H1 (cell line): ENCODE measurements around the gene EPN2. TPM values are rescaled to one million over a fixed set of nuclear protein-coding genes. Genes with fewer than 3 reads are reported as not detected.

Experiments
- ASH2L ChIP-seq: fragments of 200-600, 300-600 bp; sonication (generic); IDR thresholded peaks from one replicate; pipeline ENCODE4 v1.7.1; 2017; ENCODE audit warnings: low read length
- ATF2 ChIP-seq: IDR thresholded peaks from 2 replicates; pipeline ENCODE4 v1.6.1; 2012; ENCODE audit warnings: low read length, inconsistent platforms
- BCL11A ChIP-seq, 2 experiments: IDR thresholded peaks; one replicate each; pipeline ENCODE4 v1.6.1; 2011; ENCODE audit warnings: low read depth in 2 of 2, low read length in 2 of 2, mild to moderate bottlenecking in 2 of 2
- CBX8 ChIP-seq: fragments of 300-800, 300-1000 bp; sonication (generic); IDR thresholded peaks from 2 replicates; pipeline ENCODE4 v1.7.1; 2016; ENCODE audit warnings: low read depth, low read length, borderline replicate concordance
- GABPA ChIP-seq: IDR thresholded peaks from 2 replicates; pipeline ENCODE4 v1.6.1; 2011; ENCODE audit warnings: mild to moderate bottlenecking, low read length, moderate library complexity, borderline replicate concordance; ENCODE audit not compliant: insufficient read depth
- POLR2AphosphoS5 ChIP-seq: IDR thresholded peaks from 2 replicates; pipeline ENCODE4 v1.6.1; 2011; ENCODE audit warnings: low read depth, low read length
- RAD21 ChIP-seq, 2 experiments: IDR thresholded peaks in 1 of 2; conservative IDR thresholded peaks in 1 of 2; 2 replicates each; pipeline ENCODE4 v1.6.1; 2011; ENCODE audit warnings: low read depth in 2 of 2, low read length in 2 of 2, improper control_type of control experiment in 1 of 2, inconsistent platforms in 1 of 2, mild to moderate bottlenecking in 1 of 2, moderate library complexity in 1 of 2
- TAF1 ChIP-seq: IDR thresholded peaks from 2 replicates; pipeline ENCODE4 v1.6.1; 2011; ENCODE audit warnings: mild to moderate bottlenecking, low read depth, low read length
- ZNF274 ChIP-seq: IDR thresholded peaks from 2 replicates; pipeline ENCODE4 v1.7.0; 2012; ENCODE audit warnings: low read length, borderline replicate concordance; ENCODE audit errors: extremely low read depth
- polyA plus RNA-seq, 7 experiments: library from polyadenylated mRNA; depleted of rRNA in 3 of 7; stranded (reverse) in 5 of 7; unstranded in 2 of 7; fragments of >200 nt in 5 of 7; fragments of 200-250 nt in 2 of 7; gene quantifications; 1 replicate in 5 of 7; 2 replicates in 1 of 7; 4 replicates in 1 of 7; pipeline versions ENCODE4 v1.2.1 to v1.2.3, GENCODE V29; 2011 to 2013; ENCODE audit warnings: missing spikeins in 2 of 7, mixed read lengths in 2 of 7
- total RNA-seq: library from RNA; stranded (reverse); fragmentation: NEBNext Ultra II Directional; extraction: Animal tissue kit (Norgen Biotek cat#: 25700); gene quantifications from 2 replicates; pipeline ENCODE4 v1.2.1, GENCODE V29; 2021

The EPN2 gene
- total and polyA plus RNA-seq, 2 of the 8 experiments (the other 6 are each of a cell fraction or from before 2014, with no cell fraction given) = 28.7 to 55.8 TPM

- 0 out of 2 replicates have a peak, but pooled peaks have one; percentile 38 for TF ChIP-seq GABPA
- TF ChIP-seq POLR2AphosphoS5 = 0 out of 2 replicates have a peak, but pooled peaks have one; percentile 7
- no peak for TF ChIP-seq ATF2
- TF ChIP-seq CBX8 = no peak
- no peak for TF ChIP-seq ZNF274
- TF ChIP-seq RAD21 (IDR thresholded peaks at IDR 0.05 in 1 of 2, conservative IDR thresholded peaks at IDR 0.05 in 1 of 2; ENCODE audit: low read depth in 2 of 2, low read length in 2 of 2) = no peak
- TF ChIP-seq BCL11A (IDR thresholded peaks at IDR 0.05; ENCODE audit: low read depth in 2 of 2, low read length in 2 of 2) = no peak
- TF ChIP-seq ASH2L = no peak
- TF ChIP-seq TAF1 = no peak
These were observed 125.9 kb downstream of the EPN2 start (continued) for GRCh38 chr17:19363114-19363438.
